A549 (cell line): Measurements from ENCODE around the gene MPHOSPH6. TPM values are rescaled to one million over a fixed set of nuclear protein-coding genes. Genes with fewer than 3 reads are reported as not detected.

Experiments used
- ATAC-seq, 2 experiments: fragments of 200-7000 bp in 1 of 2; fragments of >200 bp in 1 of 2; cut with Nextera tagmentation in 1 of 2; cut with Tn5 transposase in 1 of 2; 3 replicates each; pipeline versions ENCODE4 v1.8.0 to v1.9.1; 2018 to 2020; ENCODE audit warnings: mild to moderate bottlenecking in 1 of 2, moderate library complexity in 1 of 2
- CTCF ChIA-PET: fragments of 300-600 bp; sonication (Branson Sonifier 250); formaldehyde crosslinking; extraction: SDS; loops from one replicate; lab custom pipeline; 2021; ENCODE audit warnings: antibody characterized with exemption, inconsistent platforms; lab: Yijun Ruan, JAX
- POLR2A ChIA-PET: fragments of 350-600 bp; formaldehyde crosslinking; extraction: SDS; loops from one replicate; lab custom pipeline; 2021; ENCODE audit warnings: antibody characterized with exemption, inconsistent platforms; lab: Yijun Ruan, JAX
- DNase-seq, 2 experiments: peaks; one replicate each; pipeline versions ENCODE4 v3.0.0 to v3.0.0-alpha.2; 2011 to 2016; ENCODE audit warnings: low read depth in 1 of 2, low spot score in 1 of 2
- FAIRE-seq: peaks from 2 replicates; lab custom pipeline; 2011; peaks lifted over from hg19 to GRCh38; lab: Jason Lieb, UNC
- H3K27ac ChIP-seq, 2 experiments: fragments of >200 bp; sonication (Bioruptor Twin); formaldehyde crosslinking; 3 replicates each; pipeline ENCODE4 v1.5.1; 2016 to 2017
- H3K4me1 ChIP-seq: fragments of >200 bp; sonication (Bioruptor Twin); formaldehyde crosslinking; 3 replicates; pipeline ENCODE4 v1.6.1; 2016
- H3K4me2 ChIP-seq: fragments of >200 bp; sonication (Bioruptor Twin); formaldehyde crosslinking; 3 replicates; pipeline ENCODE4 v1.6.1; 2016
- H3K4me3 ChIP-seq: fragments of >200 bp; sonication (Bioruptor Twin); formaldehyde crosslinking; 3 replicates; pipeline ENCODE4 v1.5.1; 2016
- H3K9me3 ChIP-seq: fragments of >200 bp; sonication (Bioruptor Twin); formaldehyde crosslinking; 3 replicates; pipeline ENCODE4 v1.6.1; 2016
- ATOH8 ChIP-seq: fragments of 250-450 bp; sonication (Bioruptor Pico); IDR thresholded peaks from 2 replicates; pipeline ENCODE4 v1.5.0; 2020; ENCODE audit warnings: low read depth, mild to moderate bottlenecking, moderate library complexity
- BHLHE40 ChIP-seq: IDR thresholded peaks from 2 replicates; pipeline ENCODE4 v1.6.1; 2012; ENCODE audit warnings: low read depth, low read length, inconsistent platforms
- CTCF ChIP-seq: fragments of >200 bp; sonication (Bioruptor Twin); formaldehyde crosslinking; IDR thresholded peaks from 3 replicates; pipeline ENCODE4 v1.5.1; 2016
- FOSB ChIP-seq: fragments of 250-450 bp; sonication (Bioruptor Pico); IDR thresholded peaks from 2 replicates; pipeline ENCODE4 v1.5.0; 2020; ENCODE audit warnings: mild to moderate bottlenecking, moderate library complexity
- FOSL2 ChIP-seq, 2 experiments: fragments of 450-650 bp in 1 of 2; fragments of >200 bp in 1 of 2; sonication (Bioruptor Twin) in 1 of 2; formaldehyde crosslinking; IDR thresholded peaks; 2 replicates each; pipeline versions ENCODE4 v1.5.0 to v1.6.1; 2016 to 2020; ENCODE audit warnings: mild to moderate bottlenecking in 1 of 2, moderate library complexity in 1 of 2
- FOXS1 ChIP-seq: fragments of 250-450 bp; sonication (Bioruptor Pico); IDR thresholded peaks from 2 replicates; pipeline ENCODE4 v1.5.0; 2020; ENCODE audit warnings: mild to moderate bottlenecking, moderate library complexity
- GATA3 ChIP-seq: IDR thresholded peaks from 2 replicates; pipeline ENCODE4 v1.6.1; 2012; ENCODE audit warnings: borderline replicate concordance
- HDAC2 ChIP-seq: fragments of 200-600 bp; sonication (generic); IDR thresholded peaks from 2 replicates; pipeline ENCODE4 v1.6.1; 2016
- HEYL ChIP-seq: fragments of 250-450 bp; sonication (Bioruptor Pico); IDR thresholded peaks from 2 replicates; pipeline ENCODE4 v1.8.0; 2021; ENCODE audit warnings: mild to moderate bottlenecking, moderate library complexity
- HMGXB4 ChIP-seq: fragments of 250-450 bp; sonication (Bioruptor Pico); IDR thresholded peaks from 2 replicates; pipeline ENCODE4 v1.5.0; 2021; ENCODE audit warnings: mild to moderate bottlenecking, moderate library complexity, borderline replicate concordance
- HOXA7 ChIP-seq: fragments of 250-450 bp; sonication (Bioruptor Pico); IDR thresholded peaks from 2 replicates; pipeline ENCODE4 v1.5.0; 2020; ENCODE audit warnings: mild to moderate bottlenecking, moderate library complexity
- JUN ChIP-seq, 2 experiments: fragments of >200 bp; sonication (Bioruptor Twin); formaldehyde crosslinking; IDR thresholded peaks; 2 replicates in 1 of 2; 3 replicates in 1 of 2; pipeline ENCODE4 v1.6.1; 2016 to 2017
- JUNB ChIP-seq: fragments of >200 bp; sonication (Bioruptor Twin); formaldehyde crosslinking; IDR thresholded peaks from 2 replicates; pipeline ENCODE4 v1.6.1; 2016
- KDM5A ChIP-seq: fragments of 200-600 bp; sonication (generic); IDR thresholded peaks from 2 replicates; pipeline ENCODE4 v1.6.1; 2016; ENCODE audit warnings: antibody characterized with exemption, mild to moderate bottlenecking
- MAFK ChIP-seq: fragments of 450-650 bp; IDR thresholded peaks from 2 replicates; pipeline ENCODE4 v1.6.1; 2014; ENCODE audit not compliant: partially characterized antibody
- NFE2L2 ChIP-seq: fragments of 150-350 bp; conservative IDR thresholded peaks from 2 replicates; pipeline ENCODE4 v1.6.1; 2014; ENCODE audit warnings: low read length
- POLR2A ChIP-seq: IDR thresholded peaks from 2 replicates; pipeline ENCODE4 v1.6.1; 2012; ENCODE audit warnings: mild to moderate bottlenecking, low read length
- POLR2AphosphoS2 ChIP-seq: conservative IDR thresholded peaks from 2 replicates; pipeline ENCODE4 v1.6.1; 2012; ENCODE audit warnings: low read length, improper control_type of control experiment, inconsistent platforms
- RAD21 ChIP-seq, 2 experiments: fragments of >200 bp in 1 of 2; sonication (Bioruptor Twin) in 1 of 2; formaldehyde crosslinking in 1 of 2; IDR thresholded peaks in 1 of 2; conservative IDR thresholded peaks in 1 of 2; 2 replicates in 1 of 2; 3 replicates in 1 of 2; pipeline ENCODE4 v1.6.1; 2012 to 2018; ENCODE audit warnings: inconsistent platforms in 1 of 2
- RCOR1 ChIP-seq: fragments of 150-350 bp; IDR thresholded peaks from 2 replicates; pipeline ENCODE4 v1.6.1; 2014; ENCODE audit warnings: antibody characterized with exemption, low read length, low read depth
- REST ChIP-seq: fragments of 200-600 bp; sonication (generic); IDR thresholded peaks from 2 replicates; pipeline ENCODE4 v1.6.1; 2016; ENCODE audit warnings: antibody characterized with exemption, mild to moderate bottlenecking, moderate library complexity
- RNF2 ChIP-seq: fragments of 200-600 bp; sonication (generic); IDR thresholded peaks from 2 replicates; pipeline ENCODE4 v1.6.1; 2016; ENCODE audit warnings: low read depth, mild to moderate bottlenecking, antibody characterized with exemption, moderate library complexity, borderline replicate concordance
- SREBF2 ChIP-seq: fragments of 450-650 bp; IDR thresholded peaks from 2 replicates; pipeline ENCODE4 v1.6.1; 2014; ENCODE audit warnings: mild to moderate bottlenecking, moderate library complexity
- TFCP2L1 ChIP-seq: fragments of 250-450 bp; sonication (Bioruptor Pico); IDR thresholded peaks from 2 replicates; pipeline ENCODE4 v1.5.0; 2021; ENCODE audit warnings: mild to moderate bottlenecking
- ZC3H11A ChIP-seq: fragments of 450-650 bp; IDR thresholded peaks from 2 replicates; pipeline ENCODE4 v1.6.1; 2014; ENCODE audit warnings: antibody characterized with exemption, mild to moderate bottlenecking
- ZNF302 ChIP-seq: fragments of 250-450 bp; sonication (Bioruptor Pico); IDR thresholded peaks from 2 replicates; pipeline ENCODE4 v1.9.0; 2021; ENCODE audit warnings: inconsistent platforms, mild to moderate bottlenecking, moderate library complexity
- ZSCAN20 ChIP-seq: fragments of 250-450 bp; sonication (Bioruptor Pico); IDR thresholded peaks from 2 replicates; pipeline ENCODE4 v1.8.0; 2022; ENCODE audit warnings: mild to moderate bottlenecking, moderate library complexity
- WGBS: methylation state at CpG from one replicate; pipeline ENCODE4 v1.1.6; 2017; ENCODE audit errors: missing lambda C conversion rate; 5-methylcytosine and 5-hydroxymethylcytosine counted together
- polyA plus RNA-seq, 4 experiments: library from polyadenylated mRNA; depleted of rRNA in 3 of 4; stranded (reverse); fragments of >200 nt; fragmentation: RNase III in 1 of 4; extraction: RNeasy Plus Mini Kit Qiagen cat#74134 plus additional on column Dnase treatment in 1 of 4; gene quantifications; 2 replicates in 3 of 4; 3 replicates in 1 of 4; pipeline ENCODE4 v1.2.3, GENCODE V29; 2011 to 2017

MPHOSPH6 gene
- polyA plus RNA-seq, 2 of the 4 experiments (the other 2 are of a cell fraction), result 43.7 to 49.4 TPM

GRCh38 chr16:82118749-82119148 is 51.3 kb downstream of the MPHOSPH6 start:
- CTCF ChIA-PET, result no interaction called here
- Histone ChIP-seq H3K4me2 (no peak overlapping the region), H3K9me3 (no peaks in the 10 kb centered on the region), H3K27ac (no peak overlapping the region), H3K4me1 (no peaks in the 10 kb centered on the region), H3K4me3 (no peak overlapping the region)
- FAIRE-seq, result no peak
- 10% methylated on average over 2 of the region's 2 CpGs for WGBS
- POLR2A ChIA-PET, result no interaction called here
- no peak for ATAC-seq
- TF ChIP-seq FOXS1 (CRISPR knock-in tag) (no peak), RNF2 (no peak), JUN (IDR thresholded peaks at IDR 0.05) (no peak), TFCP2L1 (CRISPR knock-in tag) (no peak), HOXA7 (no peak), RCOR1 (no peak), ZNF302 (CRISPR knock-in tag) (no peak), KDM5A (no peak), SREBF2 (no peak), POLR2AphosphoS2 (no peak), REST (no peak), FOSB (CRISPR knock-in tag) (no peak)
- no peak for DNase-seq

GRCh38 chr16:82116535-82116934 is 53.5 kb downstream of the MPHOSPH6 start:
- Histone ChIP-seq H3K4me2 (no peak overlapping the region), H3K4me1 (no peaks in the 10 kb centered on the region), H3K27ac (no peak overlapping the region), H3K9me3 (no peaks in the 10 kb centered on the region), H3K4me3 (no peak overlapping the region)
- no peak for TF ChIP-seq CTCF
- no peak for TF ChIP-seq RNF2
- no peak for TF ChIP-seq HDAC2
- TF ChIP-seq POLR2A, result no peak
- TF ChIP-seq JUN (IDR thresholded peaks at IDR 0.05), result no peak
- no peak for TF ChIP-seq RAD21 (conservative IDR thresholded peaks at IDR 0.05 in 1 of 2, IDR thresholded peaks at IDR 0.05 in 1 of 2)
- TF ChIP-seq ZC3H11A, result no peak
- no peak for TF ChIP-seq HEYL (CRISPR knock-in tag)
- TF ChIP-seq FOSB (CRISPR knock-in tag), result no peak
- TF ChIP-seq NFE2L2, result no peak
- TF ChIP-seq GATA3, result no peak
- TF ChIP-seq MAFK, result no peak
- TF ChIP-seq BHLHE40, result no peak
- no peak for TF ChIP-seq ATOH8
- TF ChIP-seq SREBF2, result no peak
- no peak for TF ChIP-seq FOSL2 (IDR thresholded peaks at IDR 0.05)
- TF ChIP-seq FOSL2 (CRISPR knock-in tag; IDR thresholded peaks at IDR 0.05), result no peak
- TF ChIP-seq JUNB, result no peak
- no peak for TF ChIP-seq ZSCAN20 (CRISPR knock-in tag)
- TF ChIP-seq HMGXB4 (CRISPR knock-in tag), result no peak
- TF ChIP-seq REST, result no peak
- CTCF ChIA-PET, result no interaction called here
- ATAC-seq (no peak), FAIRE-seq (no peak), DNase-seq (no peak)
- WGBS, result 0% methylated on average over 1 of the region's 1 CpG
- POLR2A ChIA-PET, result no interaction called here
